Activated CD4-positive, alpha-beta T cell treated with anti-CD3 and anti-CD28 coated beads, Interleukin-2, amount 50 U/mL, for 16 hours (primary cell): ENCODE data around the gene MYBPC1.
"Not testable (repeated sequence)": the region's sequence is repeated elsewhere in the genome, so short reads cannot be mapped to it uniquely, and the experiment has no call there.

ENCODE experiments used
- DNase-seq: peaks from one replicate; pipeline ENCODE4 v3.0.0-alpha.2; 2020

MYBPC1 gene

DNA sequence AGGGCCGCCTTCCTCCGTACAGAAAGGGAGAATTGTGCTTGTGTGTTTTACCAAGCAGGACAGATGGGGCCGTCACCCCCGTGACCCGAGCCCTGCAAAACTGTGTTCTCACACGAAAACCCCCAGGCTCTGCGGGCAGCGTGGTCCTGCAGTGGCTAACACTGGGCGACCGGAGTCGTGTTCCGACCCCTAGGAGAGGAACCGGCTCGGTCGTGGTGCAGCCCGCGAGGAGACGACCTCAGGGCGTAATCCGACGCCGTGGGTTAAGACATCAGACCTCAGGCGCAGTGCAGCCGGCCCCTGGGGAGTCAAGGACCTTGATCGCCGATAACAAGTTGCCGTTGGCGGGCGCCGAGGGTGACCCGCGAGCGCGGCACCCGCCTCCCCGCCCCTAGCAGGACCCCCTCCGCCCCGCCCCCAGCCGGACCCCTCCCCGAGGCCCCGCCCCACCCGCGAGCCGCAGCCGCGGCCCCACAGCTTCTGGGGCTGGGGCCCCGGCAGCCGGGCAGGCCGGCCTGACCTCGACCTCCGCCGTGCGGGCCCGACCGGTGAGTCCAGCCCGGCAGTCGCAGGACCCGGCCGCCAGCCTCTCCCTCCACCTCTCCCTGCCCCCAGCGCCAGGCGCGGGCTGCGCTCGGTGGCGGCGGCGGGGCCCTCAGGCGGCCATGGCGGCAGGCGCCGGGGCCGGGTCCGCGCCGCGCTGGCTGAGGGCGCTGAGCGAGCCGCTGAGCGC, 102.6 kb downstream of the MYBPC1 start, which contains the start of gene CHPT1:
Gene CHPT1, plus strand, starts transcription at position 444 of the 733 bp plus-strand sequence. Its CDS starts 222 bp downstream, at position 666.
- peak; percentile 80 for DNase-seq

GRCh38 chr12:101697930-101698799, 103.4 kb downstream of the MYBPC1 start:
- DNase-seq, result peak; percentile 44

- peak; percentile 8 for DNase-seq
Measured at GRCh38 chr12:101698800-101699347, 104.1 kb downstream of the MYBPC1 start.

DNA sequence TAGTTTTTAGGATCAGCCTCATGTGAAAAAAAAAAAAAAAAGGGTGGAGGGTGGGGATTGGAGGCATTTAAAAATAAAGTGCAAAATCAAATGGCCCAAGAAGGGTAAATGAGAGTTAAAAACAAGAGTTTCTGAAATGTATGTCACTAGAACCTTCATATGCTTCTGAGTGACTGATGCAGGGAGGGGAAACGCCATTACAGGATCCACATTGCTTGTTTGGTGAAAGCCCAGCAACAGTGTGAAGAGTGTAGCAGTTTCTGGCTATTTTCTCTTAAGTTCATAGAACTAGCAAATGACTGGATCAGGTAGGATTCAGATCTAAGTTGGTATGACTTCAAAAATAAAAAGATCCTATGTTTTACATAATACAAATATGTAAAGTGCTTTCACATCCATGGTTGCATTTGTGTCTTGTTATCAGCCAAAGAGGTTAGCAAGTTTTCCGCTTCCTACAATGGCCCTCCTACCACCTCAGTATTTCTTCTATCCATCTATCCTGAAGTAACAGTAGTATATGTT, 105.6 kb downstream of the MYBPC1 start:
- no peak for DNase-seq

DNA sequence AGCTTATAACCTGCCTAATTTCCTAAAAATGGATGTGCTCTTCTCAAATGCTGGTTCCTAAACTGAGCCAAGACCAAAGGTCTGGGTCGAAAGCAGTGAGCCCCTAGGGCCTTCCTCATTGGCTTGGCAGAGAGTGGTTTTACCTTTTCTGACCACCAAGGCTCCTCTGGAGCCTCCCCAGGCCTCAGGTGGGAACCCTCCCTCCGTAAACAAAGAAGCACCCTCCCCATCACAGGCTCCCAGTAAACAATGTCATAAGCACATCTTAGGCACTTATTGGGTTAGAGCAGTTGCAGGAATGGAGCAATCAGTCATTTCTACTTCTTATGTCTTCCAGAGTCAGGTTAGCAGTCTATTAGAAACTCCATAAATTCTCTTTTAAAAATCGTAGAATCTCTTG, 108.7 kb downstream of the MYBPC1 start:
- no peak for DNase-seq

DNA sequence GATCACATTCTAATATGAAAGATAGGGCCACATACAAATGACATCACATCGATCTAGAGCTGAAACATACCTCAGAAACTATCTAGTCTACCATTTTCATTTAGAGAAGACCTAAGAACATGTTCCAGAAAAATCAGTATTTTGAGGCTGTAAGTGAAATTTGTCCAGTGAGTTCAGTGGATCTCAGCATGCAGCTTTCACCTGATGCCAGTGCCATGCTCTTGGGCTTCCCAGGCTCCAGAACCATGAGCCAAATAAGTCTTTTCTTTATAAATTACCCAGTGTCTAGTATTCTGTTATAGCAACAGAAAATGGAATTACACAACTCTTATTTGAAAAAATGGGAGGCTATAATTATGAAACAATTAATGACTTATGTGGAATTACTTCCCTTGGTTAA, 111.6 kb downstream of the MYBPC1 start:
- DNase-seq, result no peak

DNA sequence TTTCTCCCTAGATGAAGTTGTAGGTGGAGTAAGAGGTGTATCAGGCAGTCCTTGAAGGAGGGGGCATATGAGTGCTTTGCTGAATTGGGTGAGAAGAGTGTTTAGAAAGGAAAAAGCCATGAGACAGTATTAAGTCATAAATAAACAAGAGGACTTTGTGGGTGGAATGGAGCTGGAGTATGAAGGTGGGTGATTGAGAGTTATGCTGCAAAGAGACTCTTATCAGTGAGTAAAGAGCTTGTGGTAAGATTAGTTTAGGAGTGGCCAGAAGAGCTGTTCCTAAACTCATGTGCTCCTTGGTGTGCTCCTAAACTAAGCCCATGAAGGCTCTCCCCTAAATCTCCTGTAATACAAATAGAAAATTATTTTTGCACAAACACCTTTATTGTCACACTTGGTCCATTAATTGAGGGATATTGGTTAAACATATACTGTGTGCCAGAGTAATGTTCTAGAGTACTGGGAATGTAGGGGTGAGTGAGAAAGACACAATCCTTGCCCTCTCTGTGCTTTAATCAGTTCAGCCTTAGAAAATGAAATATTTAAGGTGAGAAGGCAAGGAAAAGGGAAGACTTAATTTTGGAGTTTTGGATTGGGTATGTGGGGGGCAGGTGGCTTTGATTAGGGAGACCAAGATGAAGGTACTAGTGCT, 112.5 kb downstream of the MYBPC1 start:
- DNase-seq, result no peak

- DNase-seq, result no peak
Measured at GRCh38 chr12:101710288-101710687, 115.5 kb downstream of the MYBPC1 start.

DNA sequence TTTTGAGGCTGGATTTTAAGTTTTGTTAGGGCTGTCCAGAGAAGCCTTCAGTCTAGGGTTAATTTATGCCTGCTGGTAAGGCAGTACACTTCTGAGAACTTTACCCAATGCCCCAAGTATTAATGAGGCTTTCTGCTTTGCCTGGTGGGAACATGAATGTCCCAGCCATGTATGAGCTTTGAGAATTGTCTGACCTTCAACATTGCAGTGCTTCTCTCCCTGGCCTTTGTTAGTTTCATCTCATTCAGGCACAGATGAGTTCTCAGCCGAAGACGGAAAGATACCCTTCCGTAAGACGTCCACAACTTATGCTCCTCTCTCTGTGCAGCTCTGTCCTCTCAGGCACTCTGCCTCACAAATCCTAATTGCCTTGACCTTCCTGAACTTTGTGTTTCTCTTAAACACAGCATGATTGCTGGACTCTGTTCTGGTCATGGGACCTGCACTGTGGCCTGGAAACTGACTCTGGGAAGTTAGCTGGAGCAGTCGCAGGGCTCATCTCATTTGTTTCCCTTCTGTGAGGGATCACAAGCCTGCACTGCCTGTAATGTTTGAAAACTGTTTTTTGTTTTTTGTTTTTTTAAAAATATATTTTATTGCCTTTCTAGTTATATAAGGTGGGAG, 118.4 kb downstream of the MYBPC1 start:
- DNase-seq, result no peak

DNA sequence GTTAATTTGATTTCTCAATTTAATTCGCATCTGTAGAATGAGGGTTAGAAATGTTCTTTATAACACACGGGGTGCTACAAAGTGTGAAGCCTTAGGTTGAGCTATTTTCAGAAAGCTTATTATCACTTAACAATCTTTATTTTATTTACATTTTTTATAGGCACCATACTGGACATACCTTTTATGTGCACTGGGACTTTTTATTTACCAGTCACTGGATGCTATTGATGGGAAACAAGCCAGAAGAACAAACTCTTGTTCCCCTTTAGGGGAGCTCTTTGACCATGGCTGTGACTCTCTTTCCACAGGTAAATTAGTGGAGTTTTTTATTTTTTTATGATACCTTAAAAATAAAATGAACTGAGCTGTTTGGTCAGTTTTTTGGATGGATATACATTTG, 119.2 kb downstream of the MYBPC1 start:
- no peak for DNase-seq

DNA sequence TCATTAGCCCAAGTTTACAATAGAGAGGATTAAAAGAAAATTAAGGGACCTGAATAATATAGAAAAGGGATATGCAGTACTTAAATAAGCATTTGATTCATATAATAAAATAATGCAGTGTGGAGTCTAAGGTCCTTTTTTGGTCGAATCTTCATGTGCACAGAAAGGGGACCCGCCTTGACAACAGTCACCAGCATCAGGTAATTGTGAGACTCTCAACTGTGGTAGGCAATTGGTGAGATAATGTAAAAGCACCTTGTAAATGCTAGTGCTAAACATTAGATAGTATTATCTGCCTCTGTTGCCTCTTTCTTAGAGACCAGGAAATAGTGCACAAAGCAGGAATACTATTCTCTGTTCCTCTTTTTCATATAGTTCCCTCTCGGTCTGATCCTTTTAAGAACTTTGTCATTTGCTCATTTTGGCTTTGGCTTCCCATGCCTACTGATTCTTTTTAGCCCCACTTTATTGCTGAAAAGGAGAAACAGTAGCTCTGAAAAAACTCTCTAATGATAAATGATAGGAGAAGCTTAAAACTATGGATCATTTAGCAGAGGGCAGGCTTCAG, 120.2 kb downstream of the MYBPC1 start:
- no peak for DNase-seq

DNA sequence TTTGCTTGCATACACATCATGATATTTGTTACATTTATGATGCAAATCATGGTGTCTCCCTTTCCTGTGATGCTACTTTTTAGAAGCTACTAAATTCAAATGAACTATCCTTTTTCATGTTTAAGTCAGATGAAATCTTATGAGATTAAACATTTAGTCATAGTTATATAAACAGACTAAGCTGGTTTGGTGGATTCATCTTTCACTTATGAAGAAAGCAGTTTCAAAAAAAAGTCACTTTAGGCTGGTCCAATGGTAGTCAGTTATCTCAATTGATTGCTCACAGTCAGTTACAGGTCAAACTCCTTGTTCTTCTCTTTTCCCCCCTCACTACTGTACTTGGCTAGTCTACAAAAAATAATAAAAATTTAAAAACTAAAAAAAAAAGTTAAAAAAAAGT, 124.8 kb downstream of the MYBPC1 start:
- DNase-seq, result no peak

GRCh38 chr12:101720118-101720517, 125.3 kb downstream of the MYBPC1 start:
- DNase-seq, result no peak

DNA sequence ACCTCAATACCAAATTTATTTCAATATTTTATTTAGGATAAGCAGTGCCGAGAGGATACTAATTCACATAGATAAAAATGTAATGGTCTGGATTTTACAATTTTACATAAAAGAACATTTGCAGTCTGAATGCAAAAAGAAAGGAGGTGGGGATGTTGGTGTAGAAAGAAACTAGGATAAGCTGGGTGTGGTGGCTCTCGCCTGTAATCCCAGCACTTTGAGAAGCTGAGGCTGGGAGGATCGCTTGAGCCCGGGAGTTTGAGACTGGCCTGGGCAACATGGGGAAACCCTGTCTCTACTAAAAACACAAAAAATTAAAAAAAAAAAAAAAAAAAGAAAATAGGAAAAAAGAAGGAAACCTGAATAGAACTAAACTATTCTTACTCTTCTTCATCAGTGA, 127.6 kb downstream of the MYBPC1 start:
- no peak for DNase-seq

DNA sequence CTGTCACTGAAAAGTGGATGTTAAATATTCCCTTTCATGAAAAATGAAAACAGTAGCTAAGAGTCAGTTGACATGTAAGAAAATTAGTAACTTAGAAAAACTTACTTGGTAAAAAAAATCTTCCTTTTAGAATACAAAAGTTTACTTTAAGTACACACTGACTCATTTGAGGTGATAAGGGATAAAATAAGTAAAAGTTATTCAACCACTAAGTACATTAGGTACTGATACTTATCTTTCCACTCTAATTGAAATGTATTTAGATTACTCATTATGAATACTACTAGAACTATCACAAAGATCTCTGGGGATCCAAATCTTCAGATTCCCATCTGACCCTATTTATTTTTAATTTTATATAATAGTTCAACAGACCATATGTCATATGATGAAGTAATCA, 132.3 kb downstream of the MYBPC1 start:
- DNase-seq, result no peak

GRCh38 chr12:101729842-101730241, 135.1 kb downstream of the MYBPC1 start:
- DNase-seq, result no peak

DNA sequence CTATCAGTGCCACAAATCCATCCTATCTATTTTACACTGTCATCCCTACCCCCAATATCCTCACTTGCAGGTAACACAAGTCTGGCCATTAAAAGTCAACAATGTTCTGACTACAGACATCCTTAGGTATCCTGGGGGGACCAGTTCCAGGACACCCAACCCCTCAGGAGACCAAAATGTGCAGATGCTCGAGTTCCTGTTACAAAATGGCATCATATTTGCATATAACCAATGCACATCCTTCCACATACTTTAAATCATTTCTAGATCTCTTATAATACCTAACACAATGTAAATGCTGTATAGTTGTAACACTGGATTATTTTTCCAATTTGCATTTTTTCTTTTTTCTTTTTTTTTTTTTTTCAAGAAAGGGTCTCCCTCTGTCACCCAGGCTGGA, 137.5 kb downstream of the MYBPC1 start:
- no peak for DNase-seq

DNA sequence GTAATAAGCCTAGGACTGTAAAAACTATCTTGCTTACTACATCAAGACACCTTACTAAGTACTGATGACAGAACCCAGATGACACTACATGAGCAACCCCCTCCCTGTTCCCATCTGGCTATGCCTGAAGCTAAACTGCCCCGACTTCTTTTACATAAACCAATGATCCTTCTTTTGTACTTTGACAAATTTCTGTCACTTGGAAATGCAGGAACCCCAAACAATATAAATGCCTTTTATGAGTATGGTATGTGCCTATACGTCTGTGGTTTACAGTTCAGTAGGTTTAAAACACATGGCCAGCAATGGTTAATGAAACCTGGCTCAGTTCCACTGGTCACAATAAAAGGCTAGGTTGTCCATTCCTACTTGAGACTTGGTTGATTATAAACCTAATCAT, 138.4 kb downstream of the MYBPC1 start:
- DNase-seq, result no peak

GRCh38 chr12:101734482-101734881, 139.7 kb downstream of the MYBPC1 start:
- DNase-seq, result not testable (repeated sequence)
